ENCODE measurements around the gene ATP6V0D1. TPM values are rescaled to one million over a fixed set of nuclear protein-coding genes. Genes with fewer than 3 reads are reported as not detected.

The ATP6V0D1 gene
- polyA plus RNA-seq, 1 of the 3 experiments (the other 2 are of a cell fraction) = 135 TPM

DNA sequence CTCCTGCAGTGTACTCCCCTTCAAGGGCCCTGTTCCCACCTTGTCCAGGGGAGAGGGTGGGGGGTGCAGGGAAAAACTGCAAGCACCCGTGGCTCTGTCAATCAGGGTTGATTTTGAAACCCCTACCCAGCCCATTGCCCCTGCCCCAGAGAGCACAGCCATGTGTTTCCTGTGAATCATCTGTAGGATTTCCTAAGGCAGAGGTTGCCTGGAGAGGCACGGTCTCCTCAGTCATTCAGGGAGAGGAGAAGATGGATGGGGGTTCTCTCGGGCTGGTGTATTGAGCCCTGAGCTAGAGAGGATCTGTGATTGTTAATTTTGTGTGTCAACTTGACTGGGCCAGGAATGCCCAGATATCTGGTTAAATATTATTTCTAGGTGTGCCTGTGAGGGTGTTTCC is 5.8 kb upstream of the ATP6V0D1 start:
- ChIA-PET CTCF (interaction anchor here (7.4 kb wide), 1 partner anchor 29 kb away, joined by 57 read pairs; no protein-coding TSS in a partner anchor), POLR2A (no interaction called here)
- H2AFZ ChIP-seq (ENCODE audit: low read depth) = no peak overlapping the region
- 77% methylated on average over 3 of the region's 3 CpGs for WGBS (ENCODE audit: low lambda C conversion rate)
- peaks cover 5% of the 10 kb centered on the region for H3F3A ChIP-seq (replicated peaks; ENCODE audit: insufficient read depth)
- peaks cover 12% of the 10 kb centered on the region for H3K79me2 ChIP-seq (ENCODE audit: insufficient read depth)
- H4K20me1 ChIP-seq (ENCODE audit: insufficient read depth) = no peaks in the 10 kb centered on the region
- H3K4me1 ChIP-seq (ENCODE audit: control insufficient read depth in 1 of 2, insufficient read depth in 2 of 2, low read depth in 1 of 2, low read length in 1 of 2) = peaks cover 6 to 17% of the 10 kb centered on the region in 2 experiments; a peak in 1 of 4 replicates
- no peaks in the 10 kb centered on the region for H3K27me3 ChIP-seq (ENCODE audit: insufficient read depth)
- TF ChIP-seq, protein P1, sequence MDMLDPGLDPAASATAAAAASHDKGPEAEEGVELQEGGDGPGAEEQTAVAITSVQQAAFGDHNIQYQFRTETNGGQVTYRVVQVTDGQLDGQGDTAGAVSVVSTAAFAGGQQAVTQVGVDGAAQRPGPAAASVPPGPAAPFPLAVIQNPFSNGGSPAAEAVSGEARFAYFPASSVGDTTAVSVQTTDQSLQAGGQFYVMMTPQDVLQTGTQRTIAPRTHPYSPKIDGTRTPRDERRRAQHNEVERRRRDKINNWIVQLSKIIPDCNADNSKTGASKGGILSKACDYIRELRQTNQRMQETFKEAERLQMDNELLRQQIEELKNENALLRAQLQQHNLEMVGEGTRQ (IDR thresholded peaks at IDR 0.05; ENCODE audit: borderline replicate concordance, low read depth, low read length) = no peak
- TF ChIP-seq, protein P2, sequence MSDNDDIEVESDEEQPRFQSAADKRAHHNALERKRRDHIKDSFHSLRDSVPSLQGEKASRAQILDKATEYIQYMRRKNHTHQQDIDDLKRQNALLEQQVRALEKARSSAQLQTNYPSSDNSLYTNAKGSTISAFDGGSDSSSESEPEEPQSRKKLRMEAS (IDR thresholded peaks at IDR 0.05; ENCODE audit: low read depth) = no peak
- TF ChIP-seq GATA2 (CRISPR knock-in tag; IDR thresholded peaks at IDR 0.05) (no peak), TEAD4 (IDR thresholded peaks at IDR 0.05; ENCODE audit: borderline replicate concordance, insufficient read depth) (no peak)
- H3K4me2 ChIP-seq = no peak overlapping the region
- DNase-seq = no peak
- H3K36me3 ChIP-seq (replicated peaks in 1 of 2; ENCODE audit: control insufficient read depth in 1 of 2, insufficient read depth in 2 of 2, low read length in 1 of 2) = peaks cover 0 to 3% of the 10 kb centered on the region in 2 experiments
- no peaks in the 10 kb centered on the region for H3K9me3 ChIP-seq
- H3K4me3 ChIP-seq (ENCODE audit: low read depth in 2 of 2, low read length in 1 of 2) = no peak overlapping the region
- H3K9me2 ChIP-seq = no peaks in the 10 kb centered on the region
- no peak overlapping the region for H3K27ac ChIP-seq (ENCODE audit: low read depth in 2 of 2, low read length in 1 of 2)
- H3K9ac ChIP-seq = no peak overlapping the region

DNA sequence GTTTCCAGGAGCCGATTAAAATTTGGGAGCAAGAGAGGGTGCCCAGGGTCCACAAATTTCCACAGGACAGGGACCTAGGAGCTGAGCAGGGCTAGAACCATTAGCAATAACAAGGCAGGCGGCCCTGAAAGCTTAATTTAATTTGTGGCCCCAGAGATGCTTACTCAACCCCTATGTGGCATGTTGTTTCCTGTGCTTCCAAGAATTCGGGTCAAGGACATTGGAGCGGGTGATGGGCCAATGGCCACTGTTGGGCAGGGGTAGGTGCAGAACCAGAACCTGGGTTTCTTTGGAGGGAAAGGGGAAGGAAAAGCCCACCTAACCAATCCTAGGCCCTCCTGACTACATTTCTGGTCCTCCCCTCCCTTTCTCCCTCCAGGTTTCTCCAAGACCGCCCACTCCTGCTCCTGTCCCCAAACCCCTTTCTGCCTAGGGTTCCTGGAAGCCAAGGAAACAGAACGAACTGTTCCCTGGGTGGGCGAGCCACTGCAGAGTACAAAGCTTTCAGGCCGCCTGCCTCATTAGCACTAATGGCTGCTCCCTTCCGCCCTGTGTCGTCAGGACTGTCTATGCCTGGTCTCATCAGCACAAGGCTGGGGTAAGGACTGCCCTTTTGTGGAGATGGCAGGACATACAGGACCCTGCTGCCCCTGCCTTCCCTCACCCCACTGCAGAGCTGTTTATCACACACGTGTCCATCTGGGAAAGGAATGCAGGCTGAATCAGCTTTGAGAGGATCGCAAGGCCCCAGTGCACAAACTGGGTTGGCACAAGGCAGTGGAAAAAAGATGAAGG is 3.0 kb upstream of the ATP6V0D1 start:
- peaks cover 38% of the 10 kb centered on the region for H3K79me2 ChIP-seq (ENCODE audit: insufficient read depth)
- POLR2A ChIA-PET = no interaction called here
- H2AFZ ChIP-seq (ENCODE audit: low read depth) = no peak overlapping the region
- no peak overlapping the region for H3K4me3 ChIP-seq (ENCODE audit: low read depth in 2 of 2, low read length in 1 of 2)
- no peaks in the 10 kb centered on the region for H3K9me3 ChIP-seq
- no peak for DNase-seq
- H3K27me3 ChIP-seq (ENCODE audit: insufficient read depth) = no peaks in the 10 kb centered on the region
- H3K27ac ChIP-seq (ENCODE audit: low read depth in 2 of 2, low read length in 1 of 2) = no peak overlapping the region
- no peaks in the 10 kb centered on the region for H3K9me2 ChIP-seq
- no peak overlapping the region for H3K4me2 ChIP-seq
- peaks cover 6 to 19% of the 10 kb centered on the region in 2 experiments; a peak in 1 of 4 replicates for H3K4me1 ChIP-seq (ENCODE audit: control insufficient read depth in 1 of 2, insufficient read depth in 2 of 2, low read depth in 1 of 2, low read length in 1 of 2)
- H4K20me1 ChIP-seq (ENCODE audit: insufficient read depth) = peaks cover 6% of the 10 kb centered on the region
- no peak overlapping the region for H3K9ac ChIP-seq
- 88% methylated on average over 12 of the region's 12 CpGs for WGBS (ENCODE audit: low lambda C conversion rate)
- peaks cover 0 to 3% of the 10 kb centered on the region in 2 experiments for H3K36me3 ChIP-seq (replicated peaks in 1 of 2; ENCODE audit: control insufficient read depth in 1 of 2, insufficient read depth in 2 of 2, low read length in 1 of 2)
- CTCF ChIA-PET = interaction anchor here (0.9 to 7.4 kb wide), 4 partner anchors 32 to 161 kb away, joined by 3 to 57 read pairs (median 8); partner anchors contain the start of gene CARMIL2
- H3F3A ChIP-seq (replicated peaks; ENCODE audit: insufficient read depth) = peaks cover 5% of the 10 kb centered on the region
- no peak for TF ChIP-seq EP300 (IDR thresholded peaks at IDR 0.05; ENCODE audit: borderline replicate concordance in 1 of 2, low read depth in 1 of 2, low read length in 1 of 2)
- TF ChIP-seq EZH2phosphoT487 (IDR thresholded peaks at IDR 0.05; ENCODE audit: borderline replicate concordance, low read depth) = no peak
- no peak for TF ChIP-seq MXI1 (IDR thresholded peaks at IDR 0.05; ENCODE audit: low read depth, low read length)
- no peak for TF ChIP-seq YY1 (IDR thresholded peaks at IDR 0.05; ENCODE audit: low read depth)
- TF ChIP-seq JUND (IDR thresholded peaks at IDR 0.05) = no peak
- TF ChIP-seq, protein P3, sequence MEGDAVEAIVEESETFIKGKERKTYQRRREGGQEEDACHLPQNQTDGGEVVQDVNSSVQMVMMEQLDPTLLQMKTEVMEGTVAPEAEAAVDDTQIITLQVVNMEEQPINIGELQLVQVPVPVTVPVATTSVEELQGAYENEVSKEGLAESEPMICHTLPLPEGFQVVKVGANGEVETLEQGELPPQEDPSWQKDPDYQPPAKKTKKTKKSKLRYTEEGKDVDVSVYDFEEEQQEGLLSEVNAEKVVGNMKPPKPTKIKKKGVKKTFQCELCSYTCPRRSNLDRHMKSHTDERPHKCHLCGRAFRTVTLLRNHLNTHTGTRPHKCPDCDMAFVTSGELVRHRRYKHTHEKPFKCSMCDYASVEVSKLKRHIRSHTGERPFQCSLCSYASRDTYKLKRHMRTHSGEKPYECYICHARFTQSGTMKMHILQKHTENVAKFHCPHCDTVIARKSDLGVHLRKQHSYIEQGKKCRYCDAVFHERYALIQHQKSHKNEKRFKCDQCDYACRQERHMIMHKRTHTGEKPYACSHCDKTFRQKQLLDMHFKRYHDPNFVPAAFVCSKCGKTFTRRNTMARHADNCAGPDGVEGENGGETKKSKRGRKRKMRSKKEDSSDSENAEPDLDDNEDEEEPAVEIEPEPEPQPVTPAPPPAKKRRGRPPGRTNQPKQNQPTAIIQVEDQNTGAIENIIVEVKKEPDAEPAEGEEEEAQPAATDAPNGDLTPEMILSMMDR (IDR thresholded peaks at IDR 0.05) = no peak
- TF ChIP-seq, protein P4, sequence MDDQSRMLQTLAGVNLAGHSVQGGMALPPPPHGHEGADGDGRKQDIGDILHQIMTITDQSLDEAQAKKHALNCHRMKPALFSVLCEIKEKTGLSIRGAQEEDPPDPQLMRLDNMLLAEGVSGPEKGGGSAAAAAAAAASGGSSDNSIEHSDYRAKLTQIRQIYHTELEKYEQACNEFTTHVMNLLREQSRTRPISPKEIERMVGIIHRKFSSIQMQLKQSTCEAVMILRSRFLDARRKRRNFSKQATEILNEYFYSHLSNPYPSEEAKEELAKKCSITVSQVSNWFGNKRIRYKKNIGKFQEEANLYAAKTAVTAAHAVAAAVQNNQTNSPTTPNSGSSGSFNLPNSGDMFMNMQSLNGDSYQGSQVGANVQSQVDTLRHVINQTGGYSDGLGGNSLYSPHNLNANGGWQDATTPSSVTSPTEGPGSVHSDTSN (IDR thresholded peaks at IDR 0.05) = no peak
- TF ChIP-seq CHD2 (IDR thresholded peaks at IDR 0.05; ENCODE audit: low read length, partially characterized antibody) = no peak
- TF ChIP-seq FOSL2 (IDR thresholded peaks at IDR 0.05; ENCODE audit: borderline replicate concordance, low read depth) = no peak
- TF ChIP-seq FOXM1 (IDR thresholded peaks at IDR 0.05; ENCODE audit: low read depth) = no peak
- no peak for TF ChIP-seq TEAD4 (IDR thresholded peaks at IDR 0.05; ENCODE audit: borderline replicate concordance, insufficient read depth)
- TF ChIP-seq NFIC (IDR thresholded peaks at IDR 0.05; ENCODE audit: borderline replicate concordance) = no peak
- no peak for TF ChIP-seq MEF2A (IDR thresholded peaks at IDR 0.05; ENCODE audit: borderline replicate concordance, low read depth)
- no peak for TF ChIP-seq RXRA (IDR thresholded peaks at IDR 0.05; ENCODE audit: borderline replicate concordance, low read depth)
- TF ChIP-seq POLR2AphosphoS5 (IDR thresholded peaks at IDR 0.05; ENCODE audit: low read depth, low read length) = no peak
- TF ChIP-seq SIN3A (IDR thresholded peaks at IDR 0.05; ENCODE audit: borderline replicate concordance, low read depth, low read length) = no peak

Data from SK-N-SH (cell line).